Measurements from ENCODE around the gene GDPD5.

DNA sequence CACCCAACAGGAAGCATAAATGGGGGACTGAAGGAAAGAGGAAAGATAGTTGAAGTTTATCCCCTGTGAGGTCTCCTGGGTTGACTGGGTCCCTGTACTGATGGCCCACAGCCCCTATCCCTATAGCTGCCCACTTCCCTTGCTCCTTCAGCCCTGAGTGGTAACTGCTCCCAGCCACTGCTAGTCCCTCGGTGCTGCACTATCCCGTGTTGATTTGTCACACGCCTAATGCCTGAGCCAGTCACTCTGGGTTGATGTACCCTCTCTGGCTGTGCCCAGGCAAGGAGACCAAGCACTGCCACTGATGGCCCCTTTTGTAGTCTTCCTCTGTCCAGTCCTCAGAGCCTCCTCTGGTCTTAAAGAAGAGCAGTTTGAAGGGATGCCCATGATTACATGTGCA lies 9.6 kb downstream of the GDPD5 start:
- TF ChIP-seq SUZ12 (IDR thresholded peaks at IDR 0.05; ENCODE audit: extremely low read depth, insufficient read depth, insufficient read length) (no peak), YY1 (IDR thresholded peaks at IDR 0.05; ENCODE audit: insufficient read depth, insufficient read length) (no peak)

All from NT2/D1 (cell line).